ENCODE measurements around the gene SEPTIN2.
"Not testable (repeated sequence)": the region's sequence is repeated elsewhere in the genome, so short reads cannot be mapped to it uniquely, and the experiment has no call there.

SEPTIN2 gene

GRCh38 chr2:241363426-241363825, 47.7 kb downstream of the SEPTIN2 start:
- TF ChIP-seq, protein P1, sequence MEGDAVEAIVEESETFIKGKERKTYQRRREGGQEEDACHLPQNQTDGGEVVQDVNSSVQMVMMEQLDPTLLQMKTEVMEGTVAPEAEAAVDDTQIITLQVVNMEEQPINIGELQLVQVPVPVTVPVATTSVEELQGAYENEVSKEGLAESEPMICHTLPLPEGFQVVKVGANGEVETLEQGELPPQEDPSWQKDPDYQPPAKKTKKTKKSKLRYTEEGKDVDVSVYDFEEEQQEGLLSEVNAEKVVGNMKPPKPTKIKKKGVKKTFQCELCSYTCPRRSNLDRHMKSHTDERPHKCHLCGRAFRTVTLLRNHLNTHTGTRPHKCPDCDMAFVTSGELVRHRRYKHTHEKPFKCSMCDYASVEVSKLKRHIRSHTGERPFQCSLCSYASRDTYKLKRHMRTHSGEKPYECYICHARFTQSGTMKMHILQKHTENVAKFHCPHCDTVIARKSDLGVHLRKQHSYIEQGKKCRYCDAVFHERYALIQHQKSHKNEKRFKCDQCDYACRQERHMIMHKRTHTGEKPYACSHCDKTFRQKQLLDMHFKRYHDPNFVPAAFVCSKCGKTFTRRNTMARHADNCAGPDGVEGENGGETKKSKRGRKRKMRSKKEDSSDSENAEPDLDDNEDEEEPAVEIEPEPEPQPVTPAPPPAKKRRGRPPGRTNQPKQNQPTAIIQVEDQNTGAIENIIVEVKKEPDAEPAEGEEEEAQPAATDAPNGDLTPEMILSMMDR (IDR thresholded peaks at IDR 0.05; ENCODE audit: low read depth, low read length), result no peak
- no peak overlapping the region for H3K4me3 ChIP-seq (ENCODE audit: low read depth, low read length)

GRCh38 chr2:241364781-241365180, 49.1 kb downstream of the SEPTIN2 start:
- no peak overlapping the region for H3K4me3 ChIP-seq (ENCODE audit: low read depth, low read length)
- TF ChIP-seq, protein P1 (IDR thresholded peaks at IDR 0.05; ENCODE audit: low read depth, low read length), result no peak

DNA sequence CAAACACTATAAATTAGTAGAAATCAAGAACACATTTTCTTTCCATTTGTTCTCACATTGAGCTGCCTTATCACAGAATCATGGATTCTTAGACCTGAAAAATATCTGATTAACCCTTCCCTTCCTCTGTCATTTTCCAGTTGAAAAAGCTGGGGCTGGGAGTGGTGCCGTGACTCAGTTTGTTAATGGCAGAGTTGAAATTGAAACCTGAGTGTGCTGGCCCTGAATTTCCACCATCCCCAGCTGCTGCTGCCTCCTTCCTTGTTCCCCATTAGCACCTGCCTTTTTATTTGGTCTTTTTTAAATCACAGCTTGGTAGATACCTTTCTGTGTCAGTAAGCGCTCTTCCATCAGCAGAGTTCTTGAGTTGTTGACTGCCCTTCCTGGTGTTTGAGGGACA, 51.0 kb downstream of the SEPTIN2 start:
- TF ChIP-seq, protein P1 (IDR thresholded peaks at IDR 0.05; ENCODE audit: low read depth, low read length), result no peak
- H3K4me3 ChIP-seq (ENCODE audit: low read depth, low read length), result no peak overlapping the region

GRCh38 chr2:241368643-241369042, 52.9 kb downstream of the SEPTIN2 start:
- TF ChIP-seq, protein P1 (IDR thresholded peaks at IDR 0.05; ENCODE audit: low read depth, low read length), result no peak

GRCh38 chr2:241372361-241372992, 56.8 kb downstream of the SEPTIN2 start:
- TF ChIP-seq, protein P1 (IDR thresholded peaks at IDR 0.05; ENCODE audit: low read depth, low read length), result no peak
- no peak overlapping the region for H3K4me3 ChIP-seq (ENCODE audit: low read depth, low read length)

More at GRCh38 chr2:241368643-241369042, 52.9 kb downstream of the SEPTIN2 start:
- H3K4me3 ChIP-seq (ENCODE audit: low read depth, low read length), result no peak overlapping the region

GRCh38 chr2:241373446-241373845, 57.7 kb downstream of the SEPTIN2 start:
- TF ChIP-seq, protein P1 (IDR thresholded peaks at IDR 0.05; ENCODE audit: low read depth, low read length), result no peak
- no peak overlapping the region for H3K4me3 ChIP-seq (ENCODE audit: low read depth, low read length)

GRCh38 chr2:241373906-241374305, 58.2 kb downstream of the SEPTIN2 start:
- H3K4me3 ChIP-seq (ENCODE audit: low read depth, low read length), result not testable (repeated sequence)

GRCh38 chr2:241375300-241375699, 59.6 kb downstream of the SEPTIN2 start:
- H3K4me3 ChIP-seq (ENCODE audit: low read depth, low read length), result no peak overlapping the region
- TF ChIP-seq, protein P1 (IDR thresholded peaks at IDR 0.05; ENCODE audit: low read depth, low read length), result no peak

Data from WI38 (cell line).